ENCODE data around the gene ZNF280C.

ZNF280C gene

GRCh38 chrX:130174045-130174704, 94.5 kb downstream of the ZNF280C start:
- DNase-seq: peak; percentile 55

- peak; percentile 74 for DNase-seq
These were observed 95.4 kb downstream of the ZNF280C start for GRCh38 chrX:130173190-130173895.

GRCh38 chrX:130172127-130172845, 96.4 kb downstream of the ZNF280C start:
- DNase-seq: no peak

GRCh38 chrX:130171446-130172126, 97.1 kb downstream of the ZNF280C start, which contains the start of gene RAB33A:
TSS of gene RAB33A (plus strand) at chrX:130171962. CDS start at chrX:130172063, 101 bp downstream.
- no peak for DNase-seq

GRCh38 chrX:130170752-130171445, 97.8 kb downstream of the ZNF280C start:
- DNase-seq: peak; percentile 18

- no peak for DNase-seq
These were observed 101.7 kb downstream of the ZNF280C start for GRCh38 chrX:130167040-130167439.

GRCh38 chrX:130166503-130166777, 102.3 kb downstream of the ZNF280C start:
- DNase-seq: no peak

GRCh38 chrX:130165703-130166502, 102.8 kb downstream of the ZNF280C start, which contains the start of gene AIFM1:
TSS of gene AIFM1 (minus strand) at chrX:130165841. CDS start at chrX:130165656, 185 bp downstream.
- DNase-seq: peak; percentile 87

- DNase-seq: peak; percentile 36
These were observed 103.5 kb downstream of the ZNF280C start for GRCh38 chrX:130165181-130165702.

GRCh38 chrX:130163398-130163797, 105.3 kb downstream of the ZNF280C start:
- DNase-seq: no peak

GRCh38 chrX:130162094-130162735, 106.5 kb downstream of the ZNF280C start:
- DNase-seq: no peak

GRCh38 chrX:130159776-130160175, 108.9 kb downstream of the ZNF280C start:
- DNase-seq: no peak

GRCh38 chrX:130158311-130158710, 110.4 kb downstream of the ZNF280C start:
- no peak for DNase-seq

- no peak for DNase-seq
These were observed 113.1 kb downstream of the ZNF280C start for GRCh38 chrX:130155564-130155963.
